ENCODE data around the gene MORN1.

Gene MORN1

GRCh38 chr1:2418791-2419320, 27.5 kb upstream of the MORN1 start:
- DNase-seq: no peak

GRCh38 chr1:2417833-2418225, 26.5 kb upstream of the MORN1 start:
- DNase-seq: no peak

DNA sequence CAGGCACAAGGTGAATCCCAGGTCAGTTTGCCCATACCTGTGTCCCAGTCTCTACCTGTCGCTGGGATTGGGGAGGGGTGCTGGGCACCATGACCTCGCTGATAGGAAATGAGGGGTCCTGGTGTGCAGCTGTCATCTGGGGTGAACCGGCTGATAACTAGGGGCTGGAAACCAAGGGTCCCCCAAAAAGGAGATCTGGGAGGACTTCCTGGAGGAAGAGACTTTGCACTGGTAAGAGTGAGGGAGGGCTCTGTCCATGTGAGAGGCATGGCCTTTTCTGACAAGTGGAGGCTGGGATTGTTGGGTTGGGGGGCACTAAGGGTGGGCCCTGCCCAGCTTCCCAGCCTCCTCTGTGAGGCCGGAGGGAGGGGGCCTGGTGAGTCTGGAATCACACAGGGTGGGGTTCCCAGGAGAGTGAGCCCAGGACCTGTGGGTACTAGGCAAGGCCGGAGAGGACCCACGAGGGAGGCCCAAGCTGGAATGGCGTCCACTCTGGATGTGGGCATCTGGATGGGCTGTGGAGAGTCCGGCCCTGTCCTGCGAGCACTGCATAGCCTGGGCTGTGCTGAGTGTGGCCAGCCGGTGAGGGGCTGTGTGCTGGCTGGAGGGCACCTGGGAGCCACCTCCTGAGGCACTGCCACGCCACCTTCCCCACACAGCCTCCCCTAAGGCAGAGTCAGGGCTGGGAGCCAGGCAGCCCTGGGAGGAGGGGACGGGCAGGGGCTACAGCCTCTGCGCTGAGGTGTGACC, 25.9 kb upstream of the MORN1 start:
- DNase-seq: no peak

GRCh38 chr1:2416403-2416802, 25.0 kb upstream of the MORN1 start:
- no peak for DNase-seq

GRCh38 chr1:2415801-2416208, 24.5 kb upstream of the MORN1 start:
- no peak for DNase-seq

DNA sequence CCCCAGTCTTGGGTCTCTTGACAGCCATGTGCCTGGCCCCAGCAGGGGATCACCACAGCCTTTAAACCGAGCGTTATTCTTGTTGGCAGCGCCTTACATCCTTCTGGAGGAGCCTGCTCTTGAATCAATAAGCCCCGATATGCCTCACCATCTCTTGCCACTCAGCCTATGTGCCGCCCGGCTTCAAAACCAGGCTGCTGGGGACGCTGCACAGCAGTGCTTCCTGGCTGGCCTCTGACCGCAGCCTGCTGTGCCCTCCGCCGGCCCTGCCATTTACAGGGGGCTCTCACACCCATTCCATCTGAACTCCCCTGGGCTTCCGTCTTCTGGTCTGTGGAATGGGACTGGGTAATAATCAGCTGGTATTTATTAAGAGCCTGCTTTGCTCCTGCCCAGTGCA, 24.0 kb upstream of the MORN1 start:
- DNase-seq: no peak

- DNase-seq: peak; percentile 79
These were observed 23.1 kb upstream of the MORN1 start for GRCh38 chr1:2414297-2414958.

DNA sequence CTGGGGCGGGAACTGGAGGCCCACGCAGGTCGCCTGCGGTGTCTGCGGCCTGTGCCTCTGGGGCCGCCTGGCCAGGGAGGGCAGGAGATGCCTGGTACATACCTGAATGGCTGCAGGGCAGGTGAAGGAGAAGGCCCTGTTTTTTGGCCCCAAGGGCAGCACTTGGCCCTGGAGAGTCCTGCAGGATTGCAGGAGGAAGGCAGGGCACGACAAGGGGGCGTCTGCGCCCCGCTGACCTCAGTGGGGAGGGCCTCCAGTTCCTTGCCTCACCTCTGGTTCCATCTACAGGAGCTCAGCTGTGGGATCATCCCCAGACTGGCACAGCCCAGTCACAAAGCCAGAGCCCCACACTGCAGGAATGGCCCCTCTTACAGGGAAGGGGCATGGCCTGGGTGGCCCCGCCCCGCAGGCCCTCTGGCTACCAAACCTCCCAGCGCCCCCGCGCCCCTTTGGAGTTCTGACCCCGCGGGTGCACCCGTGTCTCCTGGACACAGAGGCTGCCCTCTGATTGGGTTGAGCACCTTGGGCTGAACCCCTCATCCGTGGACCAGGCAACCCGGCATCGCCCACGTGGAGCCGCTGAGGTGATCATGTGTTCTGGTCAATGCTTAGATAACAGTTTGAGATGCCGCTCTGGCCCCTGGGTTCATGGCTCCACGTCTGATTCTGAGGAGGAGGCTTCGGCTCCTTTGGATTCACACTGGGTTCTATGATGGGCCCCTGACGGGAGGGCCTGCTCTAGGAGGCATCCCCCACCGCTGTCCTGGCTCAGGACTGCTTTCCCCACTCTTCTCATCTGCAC, 22.3 kb upstream of the MORN1 start:
- peak; percentile 66 for DNase-seq

GRCh38 chr1:2412773-2413494, 21.6 kb upstream of the MORN1 start:
- no peak for DNase-seq

GRCh38 chr1:2412395-2412772, 21.0 kb upstream of the MORN1 start, which contains the start of gene PEX10:
Gene PEX10 (minus strand): TSS chr1:2412564. CDS start chr1:2412502, 62 bp downstream.
- peak; percentile 98 for DNase-seq

DNA sequence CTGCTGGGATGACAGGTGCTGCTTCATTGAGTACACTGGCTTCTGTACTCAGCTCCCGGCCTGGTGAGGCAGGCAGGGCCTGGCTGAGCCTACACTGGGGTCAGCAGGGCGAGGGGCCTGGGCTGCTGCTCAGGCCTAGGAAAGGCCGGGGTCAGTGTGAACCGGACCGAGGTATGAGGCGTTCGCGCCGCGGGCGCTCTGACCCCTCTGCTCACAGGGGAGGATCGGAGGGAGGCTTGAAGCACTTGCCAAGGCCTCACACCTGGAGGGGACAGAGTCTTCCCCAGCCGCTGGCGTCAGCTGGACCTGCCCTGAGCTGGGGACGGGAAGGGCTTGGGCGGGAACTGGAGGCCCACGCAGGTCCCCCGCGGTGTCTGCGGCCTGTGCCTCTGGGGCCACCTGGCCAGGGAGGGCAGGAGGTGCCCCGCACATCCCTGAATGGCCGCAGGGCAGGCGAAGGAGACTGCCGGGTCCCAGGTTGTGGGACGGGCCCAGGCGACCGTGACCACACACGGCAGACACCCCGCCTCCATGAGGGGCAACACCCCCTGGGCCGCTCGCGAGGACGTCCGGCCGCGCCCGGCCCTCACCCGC, 20.5 kb upstream of the MORN1 start:
- DNase-seq: peak; percentile 70

GRCh38 chr1:2409745-2410144, 18.4 kb upstream of the MORN1 start:
- no peak for DNase-seq

DNA sequence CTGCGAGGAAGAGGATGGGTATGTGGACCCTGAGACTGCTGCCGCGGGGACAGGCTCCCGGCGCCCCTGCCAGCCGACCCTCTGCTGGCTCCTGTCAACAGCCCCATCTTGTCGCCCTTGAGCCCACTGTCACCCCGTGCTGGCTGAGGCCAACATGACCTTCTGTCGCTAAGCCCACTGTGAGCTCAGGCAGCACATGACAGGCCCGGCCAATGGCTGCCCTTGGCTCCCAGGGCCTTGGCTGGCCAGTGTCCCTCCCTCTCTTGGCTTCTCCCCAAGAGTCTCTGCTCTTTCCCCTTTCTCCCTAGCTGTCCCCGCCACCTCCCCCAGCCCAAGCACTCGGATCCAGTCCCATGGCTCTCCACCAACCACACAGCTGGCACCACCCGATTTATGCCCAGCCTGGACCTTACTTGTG, 17.5 kb upstream of the MORN1 start:
- no peak for DNase-seq

GRCh38 chr1:2408456-2408855, 17.1 kb upstream of the MORN1 start:
- DNase-seq: no peak

DNA sequence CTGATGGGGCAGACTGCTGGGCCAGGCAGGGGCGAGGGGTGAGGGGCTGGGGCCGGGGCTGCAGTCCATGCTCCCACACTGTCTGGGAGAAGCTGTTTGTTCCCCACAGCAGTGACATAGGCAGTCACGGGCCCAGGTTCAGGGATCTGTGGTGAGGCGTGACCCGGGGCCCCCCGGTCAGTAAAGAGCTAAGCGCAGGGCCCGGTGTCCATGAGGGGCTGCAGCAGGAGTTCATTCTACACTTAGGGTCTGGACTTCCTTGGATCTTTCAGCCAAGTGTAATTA, 16.6 kb upstream of the MORN1 start:
- DNase-seq: no peak

- no peak for DNase-seq
These were observed 16.0 kb upstream of the MORN1 start for GRCh38 chr1:2407166-2407990.

- no peak for DNase-seq
These were observed 15.2 kb upstream of the MORN1 start for GRCh38 chr1:2406451-2407041.

GRCh38 chr1:2405588-2406295, 14.4 kb upstream of the MORN1 start:
- DNase-seq: no peak

- no peak for DNase-seq
These were observed 13.6 kb upstream of the MORN1 start for GRCh38 chr1:2404890-2405511.

All from islet precursor cell (in vitro differentiated cells).